Stimulated activated CD4-positive, alpha-beta T cell treated with anti-CD3 and anti-CD28 coated beads, Interleukin-15, amount 100 ng/mL, for 1 hour (primary cell): ENCODE results near the gene RHBDL1.

Experiments
- DNase-seq, 2 donors: peaks; one replicate each; pipeline ENCODE4 v3.0.0-alpha.2; 2020; ENCODE audit warnings: low read depth in 1 of 2, low spot score in 1 of 2

The RHBDL1 gene

DNA sequence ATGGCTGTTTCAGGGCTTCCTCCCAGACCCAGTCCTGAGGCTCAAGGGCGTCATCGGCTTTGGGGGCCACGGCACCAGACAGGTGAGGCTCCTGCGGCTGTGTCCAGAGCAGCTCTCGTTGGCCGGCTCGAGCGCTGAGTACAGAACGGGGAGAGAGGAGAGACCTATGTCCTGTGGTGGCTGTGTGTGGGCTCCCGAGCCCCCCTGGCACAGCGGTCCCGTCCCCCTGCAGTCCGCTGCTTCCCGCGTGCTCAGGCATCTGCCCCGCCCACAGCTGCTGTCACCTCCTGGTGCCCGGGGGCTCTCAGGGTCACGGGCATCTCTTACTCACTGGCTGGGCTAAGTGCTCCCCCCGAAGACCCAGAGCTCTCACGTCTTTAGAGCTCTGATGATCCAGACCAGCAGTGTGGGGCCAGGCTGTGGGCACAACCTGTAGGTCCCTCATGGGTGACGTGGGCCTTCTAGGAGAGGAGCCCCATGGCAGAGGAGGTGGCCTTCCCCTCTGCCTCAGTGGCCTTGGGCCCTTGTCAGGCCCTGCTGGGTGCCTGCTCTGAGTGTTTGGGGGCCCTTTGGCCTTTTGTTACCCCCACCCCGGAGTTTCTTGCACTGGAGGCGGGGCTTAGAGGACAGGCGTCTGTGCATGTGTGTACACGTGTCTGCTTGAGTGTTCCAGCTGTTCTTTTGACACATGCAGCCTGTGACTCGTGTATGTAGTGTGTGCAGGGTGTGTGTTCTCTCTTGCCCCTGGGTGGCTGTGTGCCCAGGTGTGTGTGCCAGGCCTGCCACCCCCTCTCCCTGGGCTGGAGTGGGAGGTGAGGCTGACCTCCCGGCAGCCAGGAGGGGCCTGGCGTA is 22.8 kb upstream of the RHBDL1 start:
- DNase-seq: no peak

GRCh38 chr16:654034-654433 is 21.4 kb upstream of the RHBDL1 start:
- DNase-seq: no peak

GRCh38 chr16:657487-657886 is 18.0 kb upstream of the RHBDL1 start:
- no peak for DNase-seq

DNA sequence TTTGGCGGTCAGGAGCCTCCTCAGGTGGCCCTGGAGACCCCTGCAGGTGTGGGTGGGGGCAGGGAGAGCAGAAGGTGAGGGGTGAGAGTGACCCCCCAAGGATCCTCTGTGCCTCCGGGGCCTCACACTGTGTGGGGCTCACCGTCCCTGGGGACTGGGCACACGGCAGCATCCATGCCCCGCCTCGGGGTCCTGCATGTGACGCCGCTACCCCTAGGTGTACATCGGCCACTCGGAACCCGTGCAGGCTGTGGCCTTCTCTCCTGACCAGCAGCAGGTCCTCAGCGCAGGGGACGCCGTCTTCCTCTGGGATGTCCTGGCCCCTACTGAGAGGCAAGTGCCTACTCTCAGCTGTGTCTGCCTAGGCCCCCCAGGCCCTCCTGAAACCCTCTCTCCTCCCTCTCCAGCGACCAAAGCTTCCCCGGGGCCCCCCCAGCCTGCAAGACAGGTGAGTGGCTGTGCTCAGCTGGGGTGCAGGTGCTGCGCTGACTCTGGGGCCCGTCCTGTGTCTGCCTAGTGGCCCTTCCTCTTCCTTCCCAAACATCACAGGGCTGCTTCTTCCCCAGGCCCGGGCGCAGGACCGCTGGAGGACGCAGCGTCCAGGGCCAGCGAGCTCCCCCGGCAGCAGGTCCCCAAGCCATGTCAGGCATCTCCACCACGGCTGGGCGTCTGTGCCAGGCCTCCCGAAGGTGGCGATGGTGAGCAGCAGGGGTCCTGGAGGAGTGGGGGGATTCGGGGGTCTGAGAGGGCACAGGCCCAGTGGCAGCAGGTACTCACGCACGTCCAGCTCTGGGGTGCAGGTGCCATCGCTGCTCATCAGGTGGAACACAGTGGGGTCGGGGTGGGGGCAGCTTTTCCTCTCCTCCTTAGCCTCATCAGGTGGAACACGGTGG is 16.5 kb upstream of the RHBDL1 start:
- no peak for DNase-seq

- DNase-seq: no peak
Measured at GRCh38 chr16:659618-660017, 15.9 kb upstream of the RHBDL1 start.

DNA sequence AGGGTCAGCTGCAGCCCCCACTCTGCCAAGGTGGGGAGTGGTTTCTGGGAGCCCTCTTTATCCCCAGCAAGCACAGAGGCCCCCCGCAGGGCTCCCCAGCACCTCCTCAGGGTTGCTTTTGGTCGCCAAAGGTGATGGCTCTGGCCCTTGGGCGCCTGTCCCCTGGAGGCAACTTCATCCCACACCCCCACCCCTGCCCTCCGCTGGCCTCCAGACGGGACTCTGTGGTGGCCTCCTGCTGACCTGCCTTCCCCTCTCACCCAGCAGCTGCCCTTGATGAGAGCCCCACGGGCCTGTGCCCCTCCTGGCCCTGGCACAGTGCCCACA is 15.4 kb upstream of the RHBDL1 start:
- no peak for DNase-seq

DNA sequence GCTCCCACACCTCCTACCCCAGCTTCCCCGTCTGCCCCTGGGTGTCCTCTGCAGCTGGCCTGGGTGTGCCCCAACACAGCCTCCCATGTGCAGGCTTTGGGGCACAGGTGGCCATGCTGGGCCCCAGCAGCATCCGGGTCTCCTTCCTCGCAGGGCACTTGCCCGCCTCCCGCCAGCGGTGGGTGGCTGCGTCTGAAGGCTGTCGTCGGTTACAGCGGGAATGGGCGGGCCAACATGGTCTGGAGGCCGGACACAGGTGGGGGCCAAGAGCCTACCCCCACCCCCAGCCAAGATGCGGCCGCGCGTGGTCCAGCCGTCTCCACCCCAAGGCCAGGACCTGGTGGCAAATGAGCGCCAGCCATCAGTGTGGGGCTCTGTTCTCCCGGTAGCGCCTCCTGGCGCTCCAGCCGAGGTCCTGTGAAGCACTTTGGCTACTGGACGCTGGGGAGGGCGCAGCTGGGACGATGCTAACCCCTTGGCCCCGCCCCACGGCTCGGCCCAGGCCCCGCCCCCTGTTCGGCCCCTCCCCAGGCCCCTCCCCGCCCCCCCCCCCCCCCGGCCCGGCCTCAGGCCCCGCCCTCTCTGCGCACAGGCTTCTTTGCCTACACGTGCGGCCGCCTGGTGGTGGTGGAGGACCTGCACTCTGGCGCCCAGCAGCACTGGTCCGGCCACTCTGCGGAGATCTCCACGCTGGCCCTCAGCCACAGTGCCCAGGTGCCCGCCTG is 14.8 kb upstream of the RHBDL1 start:
- DNase-seq: peak; percentile 17 to 55

DNA sequence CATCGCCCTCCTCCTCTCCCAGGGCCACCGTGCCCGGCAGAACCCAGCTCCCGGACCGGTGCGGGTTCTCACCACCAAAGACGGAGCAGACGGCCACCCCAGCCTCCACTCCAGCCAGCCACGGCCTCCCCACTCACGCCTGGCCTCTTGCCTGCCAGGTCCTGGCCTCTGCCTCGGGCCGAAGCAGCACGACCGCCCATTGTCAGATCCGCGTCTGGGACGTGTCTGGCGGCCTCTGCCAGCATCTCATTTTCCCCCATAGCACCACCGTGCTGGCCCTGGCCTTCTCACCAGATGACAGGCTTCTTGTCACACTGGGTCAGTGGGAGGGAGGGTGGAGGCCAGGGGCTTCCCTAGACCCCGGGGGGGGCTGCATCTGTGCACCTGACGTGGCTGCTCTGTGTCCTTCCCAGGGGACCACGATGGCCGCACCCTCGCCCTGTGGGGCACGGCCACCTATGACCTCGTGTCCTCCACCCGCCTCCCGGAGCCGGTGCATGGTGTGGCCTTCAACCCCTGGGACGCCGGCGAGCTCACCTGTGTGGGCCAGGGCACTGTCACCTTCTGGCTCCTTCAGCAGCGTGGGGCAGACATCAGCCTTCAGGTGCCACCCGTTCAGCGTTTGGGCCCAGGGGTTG is 14.2 kb upstream of the RHBDL1 start:
- DNase-seq: no peak

DNA sequence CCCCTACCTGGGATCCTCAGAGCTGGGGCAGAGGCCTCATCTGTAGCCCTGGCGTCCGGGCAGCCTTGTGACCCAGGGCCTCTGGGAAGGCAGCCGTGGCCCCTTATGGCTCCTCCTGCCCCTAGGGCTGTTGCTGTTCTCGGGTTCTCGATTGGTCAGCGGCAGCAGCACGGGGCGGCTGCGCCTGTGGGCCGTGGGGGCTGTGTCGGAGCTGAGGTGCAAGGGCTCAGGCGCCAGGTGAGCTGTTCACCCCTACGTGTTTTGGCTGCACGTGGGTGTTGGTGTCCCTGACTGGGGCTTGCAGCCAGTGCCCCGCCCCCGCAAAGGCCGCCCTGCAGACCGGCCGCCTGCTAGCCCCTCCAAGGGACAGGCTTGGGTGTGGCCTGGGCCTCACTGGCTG is 13.4 kb upstream of the RHBDL1 start:
- DNase-seq: no peak

DNA sequence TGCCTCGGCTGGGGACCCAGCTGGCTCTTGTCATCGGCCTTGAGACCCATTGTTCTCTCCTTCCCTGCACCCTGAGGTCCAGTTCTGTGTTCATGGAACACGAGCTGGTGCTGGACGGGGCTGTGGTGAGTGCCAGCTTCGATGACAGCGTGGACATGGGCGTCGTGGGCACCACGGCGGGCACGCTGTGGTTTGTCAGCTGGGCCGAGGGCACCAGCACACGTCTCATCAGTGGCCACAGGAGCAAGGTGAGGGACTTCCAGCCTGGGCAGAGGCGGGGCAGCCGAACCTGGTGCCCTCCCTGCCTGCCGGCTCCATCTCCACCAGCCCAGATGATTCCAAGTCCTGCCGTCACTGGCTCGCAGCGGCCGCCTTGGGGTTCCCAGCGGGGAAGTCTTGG is 12.9 kb upstream of the RHBDL1 start:
- no peak for DNase-seq

GRCh38 chr16:666572-666971 is 8.9 kb upstream of the RHBDL1 start:
- DNase-seq: no peak

- DNase-seq: no peak
Measured at GRCh38 chr16:667113-667779, 8.2 kb upstream of the RHBDL1 start.

DNA sequence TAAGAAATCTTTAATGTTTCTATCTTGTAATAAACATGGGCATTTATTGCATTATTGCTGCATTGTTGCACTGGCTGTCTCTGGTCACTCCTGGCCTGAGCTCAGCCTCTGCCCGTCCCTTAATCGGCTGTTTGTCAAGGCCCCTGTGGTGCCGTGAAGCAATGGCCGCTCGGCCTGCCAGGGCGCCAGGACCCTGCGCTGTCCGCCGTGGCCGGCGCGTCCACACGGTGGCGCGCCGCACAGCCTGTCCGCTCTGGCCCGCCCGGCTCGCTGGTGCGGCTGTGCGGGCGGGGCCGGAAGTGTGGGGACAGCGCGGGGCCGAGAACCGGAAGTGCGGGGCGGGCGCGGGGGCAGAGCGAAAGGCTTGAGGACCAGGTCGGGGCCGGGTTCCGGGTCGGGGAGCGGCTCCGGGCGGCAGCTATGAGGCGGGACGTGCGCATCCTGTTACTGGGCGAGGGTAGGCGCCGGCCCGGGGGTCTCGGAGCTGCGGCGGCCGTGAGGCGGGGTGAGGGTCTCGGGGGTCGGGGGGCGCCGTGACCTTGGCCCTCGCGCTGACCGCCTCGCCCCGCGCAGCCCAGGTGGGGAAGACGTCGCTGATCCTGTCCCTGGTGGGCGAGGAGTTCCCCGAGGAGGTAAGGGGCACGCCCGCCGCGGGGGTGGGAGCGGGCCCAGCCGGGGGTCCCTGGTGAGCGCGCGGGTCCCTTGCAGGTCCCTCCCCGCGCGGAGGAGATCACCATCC is 7.5 kb upstream of the RHBDL1 start, which contains the start of gene RHOT2:
Gene RHOT2 (plus strand): TSS at position 353 of the 739 bp plus-strand sequence. CDS start 68 bp downstream, at position 421.
- peak; percentile 85 to 94 for DNase-seq

GRCh38 chr16:668519-669171 is 6.8 kb upstream of the RHBDL1 start:
- no peak for DNase-seq

DNA sequence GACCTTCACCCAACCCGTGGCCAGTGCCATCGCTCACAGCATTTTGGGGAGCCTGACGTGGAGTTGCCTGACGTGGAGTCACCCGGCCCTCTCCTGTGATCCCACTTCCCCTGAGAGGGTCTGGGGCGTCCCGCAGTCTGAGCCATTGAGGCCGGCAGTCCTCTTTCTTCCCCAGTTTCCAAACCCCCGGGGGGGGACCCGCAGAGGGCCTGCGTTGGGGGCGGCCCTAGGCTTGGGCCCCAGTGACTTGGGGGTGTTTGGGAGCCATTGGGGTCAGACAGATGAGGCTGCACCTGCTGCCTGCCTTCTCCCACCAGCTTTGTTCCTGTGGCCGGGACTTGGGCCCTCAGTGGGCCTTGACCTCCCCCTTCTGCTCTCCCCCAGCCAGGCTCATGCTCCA is 5.8 kb upstream of the RHBDL1 start:
- no peak for DNase-seq

- DNase-seq: no peak
Measured at GRCh38 chr16:670485-671352, 4.8 kb upstream of the RHBDL1 start.

GRCh38 chr16:671353-672131 is 3.9 kb upstream of the RHBDL1 start:
- DNase-seq: no peak

- no peak for DNase-seq
Measured at GRCh38 chr16:672371-672770, 3.1 kb upstream of the RHBDL1 start.
